SK-N-SH (cell line): ENCODE data around the gene THOC2. TPM values are rescaled to one million over a fixed set of nuclear protein-coding genes. Genes with fewer than 3 reads are reported as not detected.

Experiments
- CTCF ChIA-PET: fragments of 300-600, 350-600 bp; formaldehyde crosslinking; extraction: SDS; loops from one replicate; lab custom pipeline; 2021; lab: Yijun Ruan, JAX
- POLR2A ChIA-PET: fragments of 350-600 bp; sonication (Branson Sonifier 250); formaldehyde crosslinking; extraction: SDS; loops from one replicate; lab custom pipeline; 2020; ENCODE audit warnings: antibody characterized with exemption, inconsistent platforms; lab: Yijun Ruan, JAX
- DNase-seq: peaks from one replicate; pipeline ENCODE4 v3.0.0; 2012
- H2AFZ ChIP-seq: fragments of 200-600 bp; sonication (generic); 2 replicates; pipeline ENCODE4 v1.8.1; 2016; ENCODE audit warnings: antibody characterized with exemption, mild to moderate bottlenecking, low read depth
- H3F3A ChIP-seq: fragments of 200-600 bp; sonication (generic); replicated peaks from 2 replicates; pipeline ENCODE3; 2016; ENCODE audit warnings: antibody characterized with exemption, mild to moderate bottlenecking; ENCODE audit not compliant: insufficient read depth
- H3K27ac ChIP-seq, 2 experiments: fragments of 200-500 bp in 1 of 2; fragments of 200-600 bp in 1 of 2; sonication (Bioruptor generic) in 1 of 2; sonication (generic), shearing (Covaris generic) in 1 of 2; 2 replicates each; pipeline versions ENCODE4 v1.5.1 to v1.6.1; 2014 to 2016; ENCODE audit warnings: low read depth in 2 of 2, inconsistent platforms in 1 of 2, low read length in 1 of 2, mild to moderate bottlenecking in 1 of 2, mixed read lengths in 1 of 2
- H3K27me3 ChIP-seq: fragments of 200-600 bp; sonication (generic), shearing (Covaris generic); 2 replicates; pipeline ENCODE4 v1.6.1; 2016; ENCODE audit warnings: mixed run types; ENCODE audit not compliant: insufficient read depth
- H3K36me3 ChIP-seq, 2 experiments: fragments of 200-500 bp in 1 of 2; fragments of 200-600 bp in 1 of 2; sonication (Bioruptor generic) in 1 of 2; sonication (generic) in 1 of 2; replicated peaks in 1 of 2; 2 replicates each; pipeline versions ENCODE3 to v1.5.1; 2014 to 2016; ENCODE audit warnings: low read length in 1 of 2, mild to moderate bottlenecking in 1 of 2; ENCODE audit not compliant: insufficient read depth in 2 of 2, control insufficient read depth in 1 of 2
- H3K4me1 ChIP-seq, 2 experiments: fragments of 200-500 bp in 1 of 2; fragments of 200-600 bp in 1 of 2; sonication (Bioruptor generic) in 1 of 2; sonication (generic), shearing (Covaris generic) in 1 of 2; 2 replicates each; pipeline versions ENCODE4 v1.5.1 to v1.6.1; 2014 to 2016; ENCODE audit warnings: low read depth in 1 of 2, low read length in 1 of 2, mixed run types in 1 of 2; ENCODE audit not compliant: insufficient read depth in 2 of 2, control insufficient read depth in 1 of 2
- H3K4me2 ChIP-seq: fragments of 200-600 bp; sonication (generic), shearing (Covaris generic); 2 replicates; pipeline ENCODE4 v1.6.1; 2017; ENCODE audit warnings: mixed run types
- H3K4me3 ChIP-seq, 2 experiments: fragments of 200-500 bp in 1 of 2; fragments of 200-600 bp in 1 of 2; sonication (Bioruptor generic) in 1 of 2; sonication (generic), shearing (Covaris generic) in 1 of 2; 2 replicates each; pipeline versions ENCODE4 v1.5.1 to v1.8.1; 2014 to 2016; ENCODE audit warnings: low read depth in 2 of 2, inconsistent platforms in 1 of 2, low read length in 1 of 2, mild to moderate bottlenecking in 1 of 2, mixed read lengths in 1 of 2, moderate library complexity in 1 of 2
- H3K79me2 ChIP-seq: fragments of 200-600 bp; sonication (generic); 2 replicates; pipeline ENCODE4 v1.8.1; 2017; ENCODE audit warnings: mild to moderate bottlenecking; ENCODE audit not compliant: insufficient read depth
- H3K9ac ChIP-seq: fragments of 200-600 bp; sonication (generic); 2 replicates; pipeline ENCODE4 v1.6.1; 2017; ENCODE audit warnings: mixed run types
- H3K9me2 ChIP-seq: fragments of 200-600 bp; sonication (generic); 2 replicates; pipeline ENCODE4 v1.6.1; 2017; ENCODE audit warnings: mixed run types
- H3K9me3 ChIP-seq: fragments of 200-600 bp; sonication (generic); 2 replicates; pipeline ENCODE4 v1.6.1; 2017; ENCODE audit warnings: mixed run types, mild to moderate bottlenecking, moderate library complexity
- H4K20me1 ChIP-seq: fragments of 200-600 bp; sonication (generic); 2 replicates; pipeline ENCODE4 v1.6.1; 2017; ENCODE audit warnings: mild to moderate bottlenecking, mixed run types; ENCODE audit not compliant: insufficient read depth
- CHD2 ChIP-seq: fragments of 150-350 bp; IDR thresholded peaks from 2 replicates; pipeline ENCODE4 v1.6.1; 2018; ENCODE audit warnings: low read length; ENCODE audit not compliant: partially characterized antibody
- ELF1 ChIP-seq: IDR thresholded peaks from 2 replicates; pipeline ENCODE4 v1.4.0; 2012
- EZH2phosphoT487 ChIP-seq: fragments of 200-600 bp; sonication (generic); IDR thresholded peaks from 2 replicates; pipeline ENCODE4 v1.6.1; 2017; ENCODE audit warnings: low read depth, mixed run types, mild to moderate bottlenecking, antibody characterized with exemption, moderate library complexity, borderline replicate concordance
- FOSL2 ChIP-seq: IDR thresholded peaks from 2 replicates; pipeline ENCODE4 v1.4.0; 2012; ENCODE audit warnings: low read depth, mild to moderate bottlenecking, moderate library complexity, borderline replicate concordance
- FOXJ3 ChIP-seq: sonication (generic); formaldehyde crosslinking; IDR thresholded peaks from 2 replicates; pipeline ENCODE4 v1.5.1; 2020; ENCODE audit warnings: mild to moderate bottlenecking, missing genetic modification reagents
- GATA2 ChIP-seq: sonication (generic); formaldehyde crosslinking; IDR thresholded peaks from 2 replicates; pipeline ENCODE4 v1.5.0; 2020; ENCODE audit warnings: mild to moderate bottlenecking, missing genetic modification reagents
- JUND ChIP-seq: IDR thresholded peaks from 2 replicates; pipeline ENCODE4 v1.4.0; 2012
- MEF2A ChIP-seq: IDR thresholded peaks from 2 replicates; pipeline ENCODE4 v1.4.0; 2012; ENCODE audit warnings: low read depth, borderline replicate concordance
- MXI1 ChIP-seq: IDR thresholded peaks from 2 replicates; pipeline ENCODE4 v1.6.1; 2012; ENCODE audit warnings: mild to moderate bottlenecking, low read depth, low read length, improper control_type of control experiment
- NRF1 ChIP-seq: IDR thresholded peaks from 2 replicates; pipeline ENCODE4 v1.6.1; 2012; ENCODE audit warnings: low read depth, mild to moderate bottlenecking, low read length
- RCOR1 ChIP-seq: fragments of 150-350 bp; IDR thresholded peaks from 2 replicates; pipeline ENCODE4 v1.6.1; 2017; ENCODE audit warnings: antibody characterized with exemption, low read length
- REST ChIP-seq: IDR thresholded peaks from 2 replicates; pipeline ENCODE4 v1.6.1; 2012; ENCODE audit warnings: mild to moderate bottlenecking, low read depth, low read length, moderate library complexity
- RXRA ChIP-seq: IDR thresholded peaks from 2 replicates; pipeline ENCODE4 v1.4.0; 2012; ENCODE audit warnings: low read depth, mild to moderate bottlenecking, borderline replicate concordance
- SIN3A ChIP-seq: IDR thresholded peaks from 2 replicates; pipeline ENCODE4 v1.6.1; 2012; ENCODE audit warnings: low read depth, mild to moderate bottlenecking, low read length, moderate library complexity, borderline replicate concordance
- SMC3 ChIP-seq: IDR thresholded peaks from 2 replicates; pipeline ENCODE4 v1.6.1; 2012; ENCODE audit warnings: low read depth, low read length, improper control_type of control experiment
- TCF12 ChIP-seq: IDR thresholded peaks from 2 replicates; pipeline ENCODE4 v1.4.0; 2012
- YY1 ChIP-seq: IDR thresholded peaks from 2 replicates; pipeline ENCODE4 v1.4.0; 2012; ENCODE audit warnings: low read depth, mild to moderate bottlenecking
- WGBS: methylation state at CpG from one replicate; pipeline ENCODE4 v1.1.6; 2017; ENCODE audit warnings: low lambda C conversion rate; 5-methylcytosine and 5-hydroxymethylcytosine counted together
- polyA plus RNA-seq, 3 experiments: library from polyadenylated mRNA; depleted of rRNA; stranded (reverse); fragments of >200 nt; gene quantifications; 2 replicates each; pipeline ENCODE4 v1.2.3, GENCODE V29; 2012
- TF ChIP-seq, protein P1 (sequence below): IDR thresholded peaks from 2 replicates; pipeline ENCODE4 v1.4.0; 2012; ENCODE audit warnings: low read depth, borderline replicate concordance
- TF ChIP-seq, protein P2 (sequence below): IDR thresholded peaks from 2 replicates; pipeline ENCODE4 v1.4.0; 2012; ENCODE audit warnings: low read depth, borderline replicate concordance

The THOC2 gene
- polyA plus RNA-seq, 1 of the 3 experiments (the other 2 are of a cell fraction) = 26.7 TPM

DNA sequence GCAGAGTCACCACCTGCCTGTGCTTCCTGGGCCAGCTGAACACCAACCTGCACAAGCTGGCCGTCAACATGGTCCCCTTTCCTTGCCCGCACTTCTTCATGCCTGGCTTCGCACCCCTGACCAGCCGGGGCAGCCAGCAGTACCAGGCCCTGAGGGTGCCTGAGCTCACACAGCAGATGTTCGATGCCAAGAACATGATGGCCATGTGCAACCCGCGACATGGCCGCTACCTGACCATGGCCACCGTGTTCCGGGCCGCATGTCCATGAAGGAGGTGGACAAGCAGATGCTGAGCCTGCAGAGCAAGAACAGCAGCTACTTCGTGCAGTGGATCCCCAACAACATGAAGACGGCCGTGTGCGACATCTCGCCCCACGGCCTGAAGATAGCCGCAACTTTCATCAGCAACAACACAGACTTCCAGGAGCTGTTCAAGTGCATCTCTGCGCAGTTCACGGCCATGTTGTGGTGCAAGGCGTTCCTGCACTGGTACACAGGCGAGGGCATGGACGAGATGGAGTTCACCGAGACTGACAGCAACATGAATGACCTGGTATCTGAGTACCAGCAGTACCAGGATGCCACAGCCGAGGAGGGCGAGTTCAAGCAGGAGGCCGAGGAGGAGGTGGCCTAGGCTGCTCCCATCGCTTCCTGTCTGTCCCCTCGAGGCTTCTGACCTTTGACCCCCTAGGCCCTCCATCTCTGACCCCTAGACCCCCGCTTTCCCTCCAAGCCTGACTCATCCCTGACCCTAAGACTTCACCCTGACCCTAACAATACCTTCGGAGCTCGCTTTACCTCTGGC is 170.3 kb downstream of the THOC2 start:
- CTCF ChIA-PET = no interaction called here

More for the DNA sequence above, 170.3 kb downstream of the THOC2 start:
- Histone ChIP-seq H2AFZ (no peak overlapping the region), H3K36me3 (no peaks in the 10 kb centered on the region), H3K9me3 (no peaks in the 10 kb centered on the region), H3K4me3 (no peak overlapping the region), H3K9ac (no peak overlapping the region), H3K4me2 (no peak overlapping the region), H3K27ac (no peak overlapping the region), H3K4me1 (no peaks in the 10 kb centered on the region), H3F3A (no peaks in the 10 kb centered on the region), H3K79me2 (no peaks in the 10 kb centered on the region), H3K9me2 (no peaks in the 10 kb centered on the region), H3K27me3 (no peaks in the 10 kb centered on the region), H4K20me1 (no peaks in the 10 kb centered on the region)
- no peak for TF ChIP-seq MXI1
- TF ChIP-seq FOSL2 = no peak
- no peak for TF ChIP-seq CHD2
- TF ChIP-seq, protein P1, sequence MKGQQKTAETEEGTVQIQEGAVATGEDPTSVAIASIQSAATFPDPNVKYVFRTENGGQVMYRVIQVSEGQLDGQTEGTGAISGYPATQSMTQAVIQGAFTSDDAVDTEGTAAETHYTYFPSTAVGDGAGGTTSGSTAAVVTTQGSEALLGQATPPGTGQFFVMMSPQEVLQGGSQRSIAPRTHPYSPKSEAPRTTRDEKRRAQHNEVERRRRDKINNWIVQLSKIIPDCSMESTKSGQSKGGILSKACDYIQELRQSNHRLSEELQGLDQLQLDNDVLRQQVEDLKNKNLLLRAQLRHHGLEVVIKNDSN = no peak
- no peak for TF ChIP-seq TCF12
- no peak for TF ChIP-seq EZH2phosphoT487
- no peak for TF ChIP-seq REST
- no peak for TF ChIP-seq YY1
- TF ChIP-seq GATA2 = no peak
- no peak for TF ChIP-seq RCOR1
- no peak for TF ChIP-seq RXRA
- no peak for TF ChIP-seq JUND
- TF ChIP-seq, protein P2, sequence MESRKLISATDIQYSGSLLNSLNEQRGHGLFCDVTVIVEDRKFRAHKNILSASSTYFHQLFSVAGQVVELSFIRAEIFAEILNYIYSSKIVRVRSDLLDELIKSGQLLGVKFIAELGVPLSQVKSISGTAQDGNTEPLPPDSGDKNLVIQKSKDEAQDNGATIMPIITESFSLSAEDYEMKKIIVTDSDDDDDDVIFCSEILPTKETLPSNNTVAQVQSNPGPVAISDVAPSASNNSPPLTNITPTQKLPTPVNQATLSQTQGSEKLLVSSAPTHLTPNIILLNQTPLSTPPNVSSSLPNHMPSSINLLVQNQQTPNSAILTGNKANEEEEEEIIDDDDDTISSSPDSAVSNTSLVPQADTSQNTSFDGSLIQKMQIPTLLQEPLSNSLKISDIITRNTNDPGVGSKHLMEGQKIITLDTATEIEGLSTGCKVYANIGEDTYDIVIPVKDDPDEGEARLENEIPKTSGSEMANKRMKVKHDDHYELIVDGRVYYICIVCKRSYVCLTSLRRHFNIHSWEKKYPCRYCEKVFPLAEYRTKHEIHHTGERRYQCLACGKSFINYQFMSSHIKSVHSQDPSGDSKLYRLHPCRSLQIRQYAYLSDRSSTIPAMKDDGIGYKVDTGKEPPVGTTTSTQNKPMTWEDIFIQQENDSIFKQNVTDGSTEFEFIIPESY = no peak
- TF ChIP-seq MEF2A = no peak
- no peak for TF ChIP-seq SIN3A
- no peak for TF ChIP-seq ELF1
- TF ChIP-seq FOXJ3 (CRISPR knock-in tag) = no peak
- TF ChIP-seq NRF1 = no peak
- TF ChIP-seq SMC3 = no peak
- WGBS = 35% methylated on average over 11 of the region's 32 CpGs
- POLR2A ChIA-PET = no interaction called here
- DNase-seq = no peak
